NT2/D1 (cell line): ENCODE data around the gene KLHL29.

Experiments
- DNase-seq: peaks from one replicate; pipeline ENCODE4 v3.0.0-alpha.2; 2011; ENCODE audit warnings: low read depth, low spot score
- H3K27me3 ChIP-seq: 2 replicates; pipeline ENCODE4 v1.6.0; 2011; ENCODE audit warnings: mild to moderate bottlenecking; ENCODE audit not compliant: insufficient read length, insufficient read depth
- H3K36me3 ChIP-seq: 2 replicates; pipeline ENCODE4 v1.6.1; 2011; ENCODE audit warnings: mild to moderate bottlenecking, low read length, mixed read lengths; ENCODE audit not compliant: insufficient read depth, insufficient read length
- H3K4me1 ChIP-seq: 2 replicates; pipeline ENCODE4 v1.5.1; 2011; ENCODE audit not compliant: insufficient read depth, insufficient read length
- H3K4me3 ChIP-seq: 2 replicates; pipeline ENCODE4 v1.5.1; 2011; ENCODE audit warnings: low read depth; ENCODE audit not compliant: insufficient read length
- H3K9ac ChIP-seq: 2 replicates; pipeline ENCODE4 v1.6.0; 2011; ENCODE audit warnings: low read depth; ENCODE audit not compliant: insufficient read length
- H3K9me3 ChIP-seq: 2 replicates; pipeline ENCODE4 v1.5.1; 2011; ENCODE audit warnings: mild to moderate bottlenecking, low read length; ENCODE audit not compliant: insufficient read depth
- SUZ12 ChIP-seq: IDR thresholded peaks from 2 replicates; pipeline ENCODE4 v1.6.1; 2011; ENCODE audit not compliant: insufficient read length, insufficient read depth; ENCODE audit errors: extremely low read depth
- YY1 ChIP-seq: IDR thresholded peaks from 2 replicates; pipeline ENCODE4 v1.6.1; 2011; ENCODE audit not compliant: insufficient read length, insufficient read depth
- ZNF274 ChIP-seq: IDR thresholded peaks from 2 replicates; pipeline ENCODE4 v1.6.1; 2011; ENCODE audit warnings: mild to moderate bottlenecking, low read depth, low read length

KLHL29 gene

DNA sequence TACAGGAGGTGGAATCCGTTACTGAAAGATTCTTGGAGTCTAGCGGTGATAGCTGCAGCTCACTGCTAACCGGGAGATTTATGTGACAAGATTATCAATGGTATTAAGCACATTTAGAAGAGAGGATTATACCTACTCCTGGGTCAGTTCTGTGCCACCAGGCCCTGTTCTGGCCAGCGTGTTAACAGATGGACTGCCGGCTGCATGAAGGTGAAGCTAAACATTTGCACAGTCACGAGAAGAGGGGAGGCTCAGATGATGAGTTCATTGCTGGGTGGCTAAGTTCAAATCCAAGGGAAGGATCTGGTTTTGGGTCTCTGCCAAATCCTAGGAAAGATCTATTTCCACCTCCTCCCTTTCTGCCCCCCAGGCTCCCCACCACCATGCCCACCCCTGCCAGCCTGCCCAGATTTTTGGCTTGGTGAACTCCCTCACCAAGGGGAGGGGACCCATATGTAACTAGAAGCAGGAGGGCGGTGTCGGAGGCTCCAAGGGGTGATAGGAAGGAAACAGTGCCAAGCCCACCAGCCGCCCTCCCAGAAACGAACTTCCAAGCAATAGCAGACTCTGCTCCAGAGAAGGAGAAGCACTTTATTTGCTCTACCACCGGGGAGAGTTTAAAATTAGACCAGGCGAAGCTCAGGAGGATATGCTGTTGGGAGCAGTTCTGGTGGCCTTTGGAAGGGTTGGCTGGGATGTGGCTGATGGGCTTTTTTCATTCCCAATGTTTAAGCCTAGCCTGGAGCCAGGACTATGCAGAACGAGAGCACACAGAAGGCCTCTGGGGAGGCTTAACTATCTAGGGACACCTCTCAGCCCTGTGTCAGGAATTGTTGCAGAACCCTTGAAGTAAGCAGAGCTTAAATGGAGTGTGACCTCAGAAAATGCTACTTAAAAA, 200.5 kb downstream of the KLHL29 start:
- Histone ChIP-seq H3K36me3 (no peaks in the 10 kb centered on the region), H3K4me3 (no peak overlapping the region), H3K27me3 (no peaks in the 10 kb centered on the region), H3K4me1 (peaks cover 2% of the 10 kb centered on the region), H3K9me3 (no peaks in the 10 kb centered on the region), H3K9ac (no peak overlapping the region)
- DNase-seq = no peak
- no peak for TF ChIP-seq YY1
- no peak for TF ChIP-seq ZNF274
- TF ChIP-seq SUZ12 = no peak

DNA sequence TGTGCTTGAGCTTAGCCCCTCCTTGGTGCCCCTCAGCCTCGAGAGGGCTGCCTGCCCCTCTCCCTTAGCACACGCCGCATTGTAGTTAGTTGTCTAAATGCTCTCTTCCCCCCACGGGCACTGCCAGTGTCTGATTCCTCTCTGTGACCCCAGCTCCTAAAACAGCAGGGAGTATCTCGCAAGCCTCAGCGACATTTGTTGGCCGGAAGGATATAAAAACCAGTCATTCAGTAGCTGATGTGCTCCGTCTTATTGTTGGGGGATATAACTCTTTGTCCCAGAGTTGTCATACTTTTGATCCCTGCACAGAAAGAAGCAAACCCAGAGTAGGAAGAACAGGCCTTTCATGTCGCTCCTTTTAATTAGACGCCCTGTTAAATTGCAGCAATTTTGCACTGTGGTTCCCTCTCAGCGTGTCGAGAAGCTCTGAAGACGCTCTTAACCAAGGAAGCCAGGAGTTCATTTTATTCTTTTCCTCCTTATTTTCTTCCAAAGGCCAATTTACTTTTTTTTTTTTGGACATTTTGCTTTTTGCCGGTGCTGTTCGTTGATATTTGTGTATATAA, 201.8 kb downstream of the KLHL29 start:
- H3K4me1 ChIP-seq = peaks cover 8% of the 10 kb centered on the region
- no peak overlapping the region for H3K9ac ChIP-seq
- H3K9me3 ChIP-seq = no peaks in the 10 kb centered on the region
- no peak for DNase-seq
- no peak for TF ChIP-seq ZNF274
- no peak for TF ChIP-seq YY1
- no peak for TF ChIP-seq SUZ12
- no peaks in the 10 kb centered on the region for H3K27me3 ChIP-seq
- H3K4me3 ChIP-seq = no peak overlapping the region
- H3K36me3 ChIP-seq = no peaks in the 10 kb centered on the region

- Histone ChIP-seq H3K27me3 (no peaks in the 10 kb centered on the region), H3K4me1 (peaks cover 8% of the 10 kb centered on the region), H3K4me3 (no peak overlapping the region), H3K9me3 (no peaks in the 10 kb centered on the region), H3K36me3 (no peaks in the 10 kb centered on the region), H3K9ac (no peak overlapping the region)
- no peak for DNase-seq
- TF ChIP-seq ZNF274 = no peak
- no peak for TF ChIP-seq YY1
- TF ChIP-seq SUZ12 = no peak
Observed at GRCh38 chr2:23587341-23587880, 202.4 kb downstream of the KLHL29 start.

GRCh38 chr2:23588106-23588505, 203.1 kb downstream of the KLHL29 start:
- H3K4me1 ChIP-seq = peaks cover 8% of the 10 kb centered on the region
- no peak overlapping the region for H3K4me3 ChIP-seq
- no peak overlapping the region for H3K9ac ChIP-seq
- TF ChIP-seq SUZ12 = no peak
- no peak for TF ChIP-seq YY1
- no peak for TF ChIP-seq ZNF274
- no peaks in the 10 kb centered on the region for H3K36me3 ChIP-seq
- no peaks in the 10 kb centered on the region for H3K9me3 ChIP-seq
- DNase-seq = no peak
- H3K27me3 ChIP-seq = no peaks in the 10 kb centered on the region

GRCh38 chr2:23588508-23589201, 203.7 kb downstream of the KLHL29 start:
- TF ChIP-seq ZNF274 (no peak), SUZ12 (no peak), YY1 (no peak)
- DNase-seq = no peak
- H3K9ac ChIP-seq = no peak overlapping the region
- no peaks in the 10 kb centered on the region for H3K9me3 ChIP-seq
- H3K36me3 ChIP-seq = no peaks in the 10 kb centered on the region
- peaks cover 8% of the 10 kb centered on the region for H3K4me1 ChIP-seq
- H3K4me3 ChIP-seq = no peak overlapping the region
- H3K27me3 ChIP-seq = no peaks in the 10 kb centered on the region

DNA sequence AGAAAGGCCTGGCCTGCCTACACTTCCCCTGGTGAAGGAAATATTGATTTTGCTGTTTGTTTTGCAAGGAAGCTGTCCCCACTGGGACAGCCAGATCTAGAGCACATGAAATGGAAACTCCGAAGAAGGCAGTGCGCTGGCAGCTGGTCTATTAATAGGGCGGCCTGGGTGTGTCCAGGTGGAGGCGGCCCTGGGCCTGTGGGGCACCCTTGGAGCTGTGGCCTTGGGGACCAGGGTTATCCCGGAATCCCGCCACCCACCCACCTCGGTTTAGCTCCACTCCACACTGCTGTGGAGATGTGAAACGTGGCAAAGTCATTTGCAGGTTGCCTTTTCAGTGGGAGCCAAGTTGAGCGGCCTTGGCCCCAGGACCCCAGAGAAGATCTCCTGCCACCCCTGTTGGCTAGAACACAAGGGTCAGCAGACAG, 204.3 kb downstream of the KLHL29 start:
- H3K4me1 ChIP-seq = peaks cover 8% of the 10 kb centered on the region
- no peaks in the 10 kb centered on the region for H3K9me3 ChIP-seq
- no peaks in the 10 kb centered on the region for H3K27me3 ChIP-seq
- H3K4me3 ChIP-seq = no peak overlapping the region
- H3K36me3 ChIP-seq = no peaks in the 10 kb centered on the region
- H3K9ac ChIP-seq = no peak overlapping the region
- TF ChIP-seq ZNF274 = no peak
- TF ChIP-seq SUZ12 = no peak
- TF ChIP-seq YY1 = no peak
- DNase-seq = no peak
